Tibial nerve (tissue), 4 donors: ENCODE measurements around the gene JMJD1C. TPM values are rescaled to one million over a fixed set of nuclear protein-coding genes. Genes with fewer than 3 reads are reported as not detected.

ENCODE experiments used
- DNase-seq, 2 donors: peaks; one replicate each; pipeline ENCODE4 v3.0.0-alpha.2; 2019; ENCODE audit warnings: low spot score in 2 of 2
- H3K27ac ChIP-seq, 4 donors: fragments of 200-600 bp; sonication (generic) in 3 of 4; one replicate each; pipeline ENCODE4 v1.5.1; 2017 to 2019; ENCODE audit warnings: mild to moderate bottlenecking in 1 of 4
- H3K27me3 ChIP-seq, 2 donors: fragments of 200-600 bp; sonication (generic) in 1 of 2; one replicate each; pipeline versions ENCODE4 v1.5.1 to v1.6.0; 2017 to 2019
- H3K36me3 ChIP-seq, 3 donors: fragments of 200-600 bp; sonication (generic); one replicate each; pipeline ENCODE4 v1.5.1; 2018 to 2019
- H3K4me1 ChIP-seq, 4 donors: fragments of 200-600 bp; sonication (generic) in 3 of 4; one replicate each; pipeline ENCODE4 v1.5.1; 2017 to 2019
- H3K4me3 ChIP-seq, 4 donors: fragments of 200-600 bp; sonication (generic) in 3 of 4; one replicate each; pipeline ENCODE4 v1.5.1; 2017 to 2019; ENCODE audit warnings: mild to moderate bottlenecking in 1 of 4, moderate library complexity in 1 of 4
- H3K9me3 ChIP-seq, 4 donors: fragments of 200-600 bp; sonication (generic) in 3 of 4; one replicate each; pipeline ENCODE4 v1.5.1; 2017 to 2019
- EP300 ChIP-seq, 2 donors: sonication (generic); formaldehyde crosslinking; IDR thresholded peaks; one replicate each; pipeline ENCODE4 v1.6.1; 2017; ENCODE audit warnings: antibody characterized with exemption in 2 of 2, mild to moderate bottlenecking in 1 of 2
- POLR2A ChIP-seq, 2 donors: fragments of 450-650 bp; IDR thresholded peaks; one replicate each; pipeline ENCODE4 v1.6.1; 2017; ENCODE audit warnings: antibody characterized with exemption in 2 of 2, mild to moderate bottlenecking in 2 of 2, moderate library complexity in 2 of 2
- WGBS, 2 donors: methylation state at CpG; one replicate each; pipeline ENCODE4 v1.1.5; 2018; 5-methylcytosine and 5-hydroxymethylcytosine counted together
- total RNA-seq, 4 donors: library from RNA; depleted of rRNA; stranded (reverse); fragments of >200 nt; gene quantifications; one replicate each; pipeline ENCODE4 v1.1.0, GENCODE V29; 2016
- TF ChIP-seq, protein P1 (sequence below), 5 experiments: fragments of 200-600 bp in 3 of 5; fragments of 450-650 bp in 2 of 5; sonication (generic) in 3 of 5; IDR thresholded peaks; one replicate each; pipeline ENCODE4 v1.5.1; 2016 to 2019; ENCODE audit warnings: antibody characterized with exemption in 5 of 5, mild to moderate bottlenecking in 3 of 5, moderate library complexity in 2 of 5

The JMJD1C gene
- total RNA-seq, 4 donors from 2014 or later = 100 to 156 (median 131) TPM

DNA sequence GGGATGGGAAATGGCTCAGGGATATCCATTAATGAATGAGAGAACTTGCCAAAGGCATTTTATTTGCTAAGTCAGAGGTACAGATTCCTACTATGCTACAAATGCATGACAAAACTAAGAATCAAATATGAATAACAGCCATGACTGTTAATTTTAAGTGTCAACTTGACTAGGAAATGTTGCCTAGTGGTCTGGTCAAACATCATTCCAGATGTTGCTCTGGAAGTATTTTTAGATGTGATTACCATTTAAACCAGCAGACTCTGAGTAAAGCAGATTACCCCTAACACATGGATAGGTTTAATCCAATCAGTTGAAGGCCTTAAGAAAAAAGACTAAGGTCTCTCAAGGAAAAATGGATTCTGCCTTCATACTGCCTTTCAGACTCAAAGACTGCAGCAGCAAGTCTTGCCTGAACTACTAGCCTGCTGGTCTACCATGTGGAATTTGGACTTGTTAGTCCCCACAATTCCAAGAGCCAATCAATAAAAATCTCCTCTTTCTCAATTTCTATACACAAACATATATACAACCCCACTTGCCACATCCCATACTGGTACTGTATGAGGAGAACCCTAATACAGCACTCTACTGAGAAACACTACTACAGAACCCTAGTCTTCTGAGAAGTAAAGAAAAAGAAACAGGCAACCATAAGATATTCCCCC, 213.5 kb downstream of the JMJD1C start:
- H3K27ac ChIP-seq = no peak overlapping the region
- peaks cover 0 to 12% (median 0%) of the 10 kb centered on the region in 3 donors for H3K36me3 ChIP-seq
- peaks cover 0 to 55% (median 17%) of the 10 kb centered on the region in 4 donors for H3K4me1 ChIP-seq
- no peak overlapping the region for H3K4me3 ChIP-seq
- H3K9me3 ChIP-seq = no peaks in the 10 kb centered on the region
- H3K27me3 ChIP-seq = no peaks in the 10 kb centered on the region
- no peak for DNase-seq
- TF ChIP-seq POLR2A (IDR thresholded peaks at IDR 0.05) (no peak), EP300 (IDR thresholded peaks at IDR 0.05) (no peak)
- TF ChIP-seq, protein P1, sequence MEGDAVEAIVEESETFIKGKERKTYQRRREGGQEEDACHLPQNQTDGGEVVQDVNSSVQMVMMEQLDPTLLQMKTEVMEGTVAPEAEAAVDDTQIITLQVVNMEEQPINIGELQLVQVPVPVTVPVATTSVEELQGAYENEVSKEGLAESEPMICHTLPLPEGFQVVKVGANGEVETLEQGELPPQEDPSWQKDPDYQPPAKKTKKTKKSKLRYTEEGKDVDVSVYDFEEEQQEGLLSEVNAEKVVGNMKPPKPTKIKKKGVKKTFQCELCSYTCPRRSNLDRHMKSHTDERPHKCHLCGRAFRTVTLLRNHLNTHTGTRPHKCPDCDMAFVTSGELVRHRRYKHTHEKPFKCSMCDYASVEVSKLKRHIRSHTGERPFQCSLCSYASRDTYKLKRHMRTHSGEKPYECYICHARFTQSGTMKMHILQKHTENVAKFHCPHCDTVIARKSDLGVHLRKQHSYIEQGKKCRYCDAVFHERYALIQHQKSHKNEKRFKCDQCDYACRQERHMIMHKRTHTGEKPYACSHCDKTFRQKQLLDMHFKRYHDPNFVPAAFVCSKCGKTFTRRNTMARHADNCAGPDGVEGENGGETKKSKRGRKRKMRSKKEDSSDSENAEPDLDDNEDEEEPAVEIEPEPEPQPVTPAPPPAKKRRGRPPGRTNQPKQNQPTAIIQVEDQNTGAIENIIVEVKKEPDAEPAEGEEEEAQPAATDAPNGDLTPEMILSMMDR (IDR thresholded peaks at IDR 0.05) = no peak

DNA sequence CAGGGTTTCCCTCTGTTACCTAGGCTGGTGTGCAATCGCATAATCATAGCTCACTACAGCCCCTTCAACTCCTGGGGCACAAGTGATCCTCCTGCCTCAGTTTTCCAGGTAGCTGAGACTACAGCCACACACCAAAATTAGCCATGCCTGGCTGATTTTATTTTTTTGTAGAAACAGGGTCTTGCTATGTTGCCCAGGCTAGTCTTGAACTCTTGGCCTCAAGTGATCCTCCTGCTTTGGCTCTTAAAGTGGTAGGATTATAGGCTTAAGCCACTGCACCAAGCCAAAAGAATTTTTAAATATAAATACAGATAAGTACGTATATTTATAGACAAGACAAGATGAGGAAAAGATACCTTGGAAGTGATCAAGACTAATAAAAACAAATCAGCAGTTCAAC, 215.7 kb downstream of the JMJD1C start:
- Histone ChIP-seq H3K4me3 (no peak overlapping the region), H3K36me3 (peaks cover 0 to 12% (median 0%) of the 10 kb centered on the region in 3 donors), H3K9me3 (no peaks in the 10 kb centered on the region), H3K4me1 (peaks cover 0 to 33% (median 2%) of the 10 kb centered on the region in 4 donors), H3K27me3 (no peaks in the 10 kb centered on the region), H3K27ac (no peak overlapping the region)
- no peak for DNase-seq
- 94 to 96% methylated on average over 2 of the region's 2 CpGs for WGBS, 2 donors
- TF ChIP-seq POLR2A (IDR thresholded peaks at IDR 0.05) = no peak
- TF ChIP-seq, protein P1 (IDR thresholded peaks at IDR 0.05) = no peak
- TF ChIP-seq EP300 (IDR thresholded peaks at IDR 0.05) = no peak

DNA sequence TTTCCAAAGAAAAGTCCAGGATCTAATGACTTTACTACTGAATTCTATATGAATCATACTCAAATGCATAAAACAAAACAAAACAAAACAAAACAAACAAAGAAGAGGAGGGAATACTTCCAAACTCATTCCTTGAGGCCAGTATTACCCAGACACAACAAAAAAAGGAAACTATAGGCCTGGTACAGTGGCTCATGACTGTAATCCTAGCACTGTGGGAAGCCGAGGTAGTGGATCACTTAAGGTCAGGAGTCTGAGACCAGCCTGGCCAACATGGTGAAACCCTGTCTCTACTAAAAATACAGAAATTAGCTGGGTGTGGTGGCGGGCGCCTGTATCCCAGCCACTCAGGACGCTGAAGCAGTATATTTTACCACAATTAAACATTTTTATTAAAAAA, 218.0 kb downstream of the JMJD1C start:
- 87 to 93% methylated on average over 4 of the region's 4 CpGs for WGBS, 2 donors
- peaks cover 0 to 12% (median 0%) of the 10 kb centered on the region in 3 donors for H3K36me3 ChIP-seq
- H3K9me3 ChIP-seq = no peaks in the 10 kb centered on the region
- peaks cover 0 to 31% (median 3%) of the 10 kb centered on the region in 4 donors for H3K4me1 ChIP-seq
- no peaks in the 10 kb centered on the region for H3K27me3 ChIP-seq
- DNase-seq = no peak
- no peak overlapping the region for H3K27ac ChIP-seq
- TF ChIP-seq, protein P1 (IDR thresholded peaks at IDR 0.05) = no peak
- no peak for TF ChIP-seq POLR2A (IDR thresholded peaks at IDR 0.05)
- TF ChIP-seq EP300 (IDR thresholded peaks at IDR 0.05) = no peak
- no peak overlapping the region for H3K4me3 ChIP-seq

DNA sequence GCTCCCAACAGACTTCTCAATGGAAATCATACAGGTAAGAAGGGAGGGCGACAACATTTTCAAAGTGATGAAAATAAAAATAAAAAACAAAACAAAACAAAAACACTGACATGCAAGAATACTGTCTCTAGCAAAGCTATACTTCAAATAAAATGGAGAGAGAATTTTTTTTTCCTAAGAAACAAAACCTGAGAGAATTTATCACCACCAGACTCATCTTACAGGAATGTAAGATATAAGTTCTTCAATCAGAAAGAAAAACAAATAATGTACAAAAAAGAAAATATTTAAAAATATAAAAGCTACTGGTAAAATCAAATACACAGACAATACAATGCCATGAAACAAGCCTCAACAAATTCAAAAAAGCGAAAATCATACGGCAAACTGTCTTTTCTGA, 219.4 kb downstream of the JMJD1C start:
- Histone ChIP-seq H3K27me3 (no peaks in the 10 kb centered on the region), H3K27ac (no peak overlapping the region), H3K36me3 (peaks cover 0 to 12% (median 0%) of the 10 kb centered on the region in 3 donors), H3K4me3 (no peak overlapping the region), H3K9me3 (no peaks in the 10 kb centered on the region), H3K4me1 (peaks cover 0 to 31% (median 6%) of the 10 kb centered on the region in 4 donors)
- no peak for DNase-seq
- WGBS, 2 donors = 97 to 98% methylated on average over 3 of the region's 3 CpGs
- TF ChIP-seq POLR2A (IDR thresholded peaks at IDR 0.05) (no peak), EP300 (IDR thresholded peaks at IDR 0.05) (no peak)
- TF ChIP-seq, protein P1 (IDR thresholded peaks at IDR 0.05) = no peak

DNA sequence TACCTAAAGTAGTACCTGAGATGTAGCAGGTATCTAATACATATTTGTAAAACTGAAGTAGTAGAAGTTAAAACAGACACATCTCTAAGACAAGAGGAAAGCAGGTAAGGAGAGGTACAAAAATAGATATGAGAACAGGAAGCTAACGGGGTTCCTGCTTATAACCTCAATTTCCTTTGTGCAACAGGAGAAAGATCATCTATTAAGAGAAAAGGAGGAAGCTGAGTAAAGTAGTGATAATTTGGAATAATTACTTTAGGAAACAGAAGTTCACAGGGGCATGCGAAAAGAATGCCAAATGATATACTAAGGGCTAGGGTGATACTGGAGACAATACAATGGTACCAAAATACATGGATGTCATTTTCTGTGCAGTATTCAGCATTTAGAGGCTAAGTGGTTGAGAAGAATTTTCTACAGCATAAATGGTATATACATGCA, 223.9 kb downstream of the JMJD1C start:
- Histone ChIP-seq H3K27ac (no peak overlapping the region), H3K4me1 (peaks cover 0 to 49% (median 14%) of the 10 kb centered on the region in 4 donors), H3K36me3 (no peaks in the 10 kb centered on the region), H3K9me3 (no peaks in the 10 kb centered on the region), H3K4me3 (no peak overlapping the region), H3K27me3 (no peaks in the 10 kb centered on the region)
- no peak for DNase-seq
- TF ChIP-seq, protein P1 (IDR thresholded peaks at IDR 0.05) = no peak
- no peak for TF ChIP-seq POLR2A (IDR thresholded peaks at IDR 0.05)
- no peak for TF ChIP-seq EP300 (IDR thresholded peaks at IDR 0.05)
- 70 to 73% methylated on average over 2 of the region's 2 CpGs for WGBS, 2 donors
